Measurements from ENCODE around the gene HNF1B.

- TF ChIP-seq FOS (IDR thresholded peaks at IDR 0.05; ENCODE audit: borderline replicate concordance, insufficient read depth, low read length) (no peak), EZH2 (IDR thresholded peaks at IDR 0.05; ENCODE audit: borderline replicate concordance, low read depth, low read length, severe bottlenecking) (no peak), POLR2A (IDR thresholded peaks at IDR 0.05; ENCODE audit: low read depth, low read length) (no peak), CTCF (IDR thresholded peaks at IDR 0.05; ENCODE audit: extremely low read depth in 1 of 2, insufficient read depth in 1 of 2, low read depth in 1 of 2, low read length in 2 of 2) (no peak), POLR2AphosphoS5 (IDR thresholded peaks at IDR 0.05; ENCODE audit: insufficient read depth, low read depth, low read length) (no peak), MAX (IDR thresholded peaks at IDR 0.05; ENCODE audit: insufficient read depth, insufficient read length) (no peak)
These were observed 10.6 kb upstream of the HNF1B start for GRCh38 chr17:37755455-37755854.

Data from endothelial cell of umbilical vein (primary cell).